ENCODE results near the gene TRIM38. TPM values are rescaled to one million over a fixed set of nuclear protein-coding genes. Genes with fewer than 3 reads are reported as not detected.
A peak's percentile ranks its signal among the peaks of the same experiment; 100 is the strongest.
"Not testable (repeated sequence)": the region's sequence is repeated elsewhere in the genome, so short reads cannot be mapped to it uniquely, and the experiment has no call there.

TRIM38 gene
- total RNA-seq, 1 experiment from 2014 or later: 12.5 TPM

DNA sequence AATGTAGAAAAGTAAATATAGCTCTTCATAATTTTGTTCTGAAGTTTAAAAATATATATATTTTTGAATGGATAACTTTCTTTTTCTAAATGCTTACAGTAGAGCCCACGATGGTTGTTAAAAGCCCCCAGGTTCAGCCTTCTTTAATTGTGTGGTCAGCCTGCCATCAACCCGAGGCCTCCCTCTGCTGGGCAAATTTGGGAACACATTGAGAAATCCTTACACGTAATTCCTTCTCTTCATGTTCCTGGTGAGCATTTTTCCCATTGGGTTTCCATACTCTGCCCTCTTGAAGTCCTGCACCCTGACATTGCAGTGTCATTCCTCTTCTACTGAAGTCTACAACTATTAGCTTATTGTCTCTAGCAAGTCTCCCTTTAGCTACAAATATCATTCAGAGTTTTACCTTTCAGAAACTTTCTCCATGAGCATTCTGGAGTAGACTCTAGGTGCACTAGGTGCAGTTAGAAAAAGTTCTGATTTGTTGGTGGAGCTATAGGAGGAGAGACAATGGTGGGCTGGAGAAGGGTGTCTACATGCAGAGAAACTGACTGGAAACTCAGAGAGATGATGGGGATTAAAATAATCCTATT is 40.6 kb downstream of the TRIM38 start:
- peak; percentile 49 for DNase-seq (ENCODE audit: low read depth)

GRCh38 chr6:26006086-26006939 is 43.7 kb downstream of the TRIM38 start:
- peak; percentile 80 for DNase-seq (ENCODE audit: low read depth)

DNA sequence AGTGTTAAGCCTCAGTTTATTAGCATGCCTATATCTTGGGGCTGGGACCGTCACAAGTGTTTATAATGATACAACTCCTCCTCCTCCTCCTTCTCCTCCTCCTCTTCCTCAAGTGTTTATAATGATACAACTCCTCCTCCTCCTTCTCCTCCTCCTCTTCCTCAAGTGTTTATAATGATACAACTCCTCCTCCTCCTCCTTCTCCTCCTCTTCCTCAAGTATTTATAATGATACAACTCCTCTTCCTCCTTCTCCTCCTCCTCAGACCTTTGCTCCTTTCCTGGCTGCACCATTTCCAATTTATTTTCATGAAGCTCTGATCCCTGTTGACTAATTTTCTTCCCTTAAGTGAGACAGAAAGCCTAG is 44.3 kb downstream of the TRIM38 start:
- not testable (repeated sequence) for DNase-seq (ENCODE audit: low read depth)

GRCh38 chr6:26008470-26008869 is 45.9 kb downstream of the TRIM38 start:
- no peak for DNase-seq (ENCODE audit: low read depth)

DNA sequence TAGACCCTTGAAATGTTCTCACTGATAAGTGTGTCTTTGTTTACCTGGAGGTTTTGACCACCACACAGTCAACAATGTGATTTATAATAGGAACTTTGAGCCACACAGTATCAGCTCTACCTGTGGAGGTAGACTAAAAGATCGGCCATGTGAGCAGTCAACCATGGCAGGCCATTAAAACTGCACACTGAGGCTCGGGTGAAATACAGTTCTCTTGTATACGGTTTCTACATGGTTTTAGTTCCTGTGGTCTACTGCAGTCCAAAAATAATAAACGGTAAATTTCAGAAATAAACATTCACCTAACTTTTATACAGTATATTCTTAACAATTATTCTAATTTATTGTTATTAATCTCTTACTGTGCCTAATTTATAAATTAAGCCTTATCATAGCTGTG is 47.2 kb downstream of the TRIM38 start:
- DNase-seq (ENCODE audit: low read depth): no peak

- no peak for DNase-seq (ENCODE audit: low read depth)
These were observed 49.5 kb downstream of the TRIM38 start for GRCh38 chr6:26012061-26012460.

DNA sequence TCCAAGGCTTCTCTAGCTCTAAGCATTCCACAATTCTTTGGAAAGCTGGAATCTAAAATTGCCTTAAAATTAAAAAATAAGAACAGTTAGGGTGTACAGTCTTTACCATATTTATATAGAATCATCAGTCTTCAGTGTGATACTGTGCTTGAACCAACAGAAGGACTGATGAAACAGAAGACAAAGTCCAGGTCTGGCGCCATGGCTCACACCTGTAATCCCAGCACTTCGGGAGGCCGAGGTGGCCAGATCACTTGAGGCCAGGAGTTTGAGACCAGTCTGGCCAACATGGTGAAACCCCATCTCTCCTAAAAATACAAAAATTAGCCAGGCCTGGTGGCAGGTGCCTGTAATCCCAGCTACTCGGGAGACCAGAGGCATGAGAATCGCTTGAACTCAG is 51.8 kb downstream of the TRIM38 start:
- not testable (repeated sequence) for DNase-seq (ENCODE audit: low read depth)

DNA sequence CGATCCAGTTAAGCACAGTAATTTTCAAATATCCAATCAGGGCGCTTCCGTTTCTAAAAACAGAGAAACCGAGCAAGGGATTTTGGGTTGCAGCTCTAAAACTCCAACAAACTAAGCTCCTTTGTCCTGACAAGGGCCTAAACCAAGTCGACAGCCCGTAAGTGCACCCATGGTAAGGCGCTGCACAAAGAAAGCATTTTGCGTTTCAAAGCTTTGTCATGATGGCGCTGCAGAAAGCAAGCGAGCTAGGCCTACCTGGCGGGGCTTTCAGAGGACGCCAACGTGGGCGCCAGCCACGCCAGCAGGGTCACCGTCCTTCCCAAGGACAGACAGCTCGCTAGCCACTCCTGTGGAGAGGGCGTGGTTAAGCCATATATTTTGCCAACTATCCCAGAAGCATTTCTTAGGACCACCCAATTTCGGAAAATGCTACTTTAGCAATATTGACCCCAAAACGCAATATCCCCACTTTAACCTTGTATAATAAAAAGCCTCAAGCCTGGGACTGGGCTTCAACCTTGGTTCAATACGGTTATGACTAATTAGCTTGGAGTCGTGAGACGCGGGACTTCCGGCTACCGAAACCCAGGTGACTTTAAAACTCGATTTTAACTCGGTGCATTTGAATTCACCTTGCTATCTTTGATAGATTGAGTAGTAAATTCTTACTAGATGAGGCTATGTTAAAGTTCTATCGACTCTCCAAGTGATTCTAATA is 53.8 kb downstream of the TRIM38 start:
- no peak for DNase-seq (ENCODE audit: low read depth)

GRCh38 chr6:26016963-26017631 is 54.5 kb downstream of the TRIM38 start:
- DNase-seq (ENCODE audit: low read depth): no peak

DNA sequence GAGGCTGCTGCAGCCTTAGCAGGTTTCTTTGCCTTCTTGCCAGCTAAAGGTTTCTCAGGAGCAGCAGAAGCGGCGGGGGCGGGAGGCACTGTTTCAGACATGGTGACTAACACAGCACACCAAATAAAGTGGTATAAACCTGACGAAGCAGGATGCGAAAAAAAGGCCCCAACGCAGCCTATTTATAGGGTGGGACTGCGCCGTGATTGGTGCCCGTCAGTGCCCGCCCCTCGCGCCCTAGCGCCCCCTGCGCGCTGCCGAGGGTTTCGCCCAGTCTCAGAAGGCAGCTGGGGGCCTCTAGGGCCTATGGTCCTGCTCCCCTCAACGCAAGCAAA is 55.0 kb downstream of the TRIM38 start:
- DNase-seq (ENCODE audit: low read depth): peak; percentile 41

DNA sequence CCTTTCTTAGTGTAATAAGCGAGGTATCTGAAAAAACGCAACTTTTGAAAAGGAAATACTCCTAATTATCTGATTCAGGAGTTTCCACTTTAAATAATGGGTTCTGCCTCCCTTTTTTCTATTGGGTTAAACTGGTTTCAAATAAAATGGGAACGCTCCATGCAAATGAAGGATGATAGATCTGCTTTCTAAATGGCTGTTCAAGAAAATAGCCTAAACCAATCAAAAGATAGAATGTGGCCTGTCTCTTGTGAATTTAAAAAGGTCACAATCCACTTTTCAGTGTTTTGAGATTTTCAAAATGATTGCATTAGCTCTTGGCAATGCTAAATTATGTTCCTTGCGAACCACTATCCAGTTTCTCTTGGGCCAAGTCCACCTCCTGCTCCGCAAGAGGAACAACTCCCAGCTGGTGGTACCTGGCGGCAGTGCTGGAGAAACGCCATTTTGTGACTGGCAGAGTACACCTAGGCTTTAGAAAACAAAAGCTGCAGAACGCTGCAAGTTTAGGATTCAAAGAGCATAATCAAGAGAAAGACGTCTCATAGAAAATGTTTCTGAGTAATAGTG is 56.7 kb downstream of the TRIM38 start:
- DNase-seq (ENCODE audit: low read depth): no peak

DNA sequence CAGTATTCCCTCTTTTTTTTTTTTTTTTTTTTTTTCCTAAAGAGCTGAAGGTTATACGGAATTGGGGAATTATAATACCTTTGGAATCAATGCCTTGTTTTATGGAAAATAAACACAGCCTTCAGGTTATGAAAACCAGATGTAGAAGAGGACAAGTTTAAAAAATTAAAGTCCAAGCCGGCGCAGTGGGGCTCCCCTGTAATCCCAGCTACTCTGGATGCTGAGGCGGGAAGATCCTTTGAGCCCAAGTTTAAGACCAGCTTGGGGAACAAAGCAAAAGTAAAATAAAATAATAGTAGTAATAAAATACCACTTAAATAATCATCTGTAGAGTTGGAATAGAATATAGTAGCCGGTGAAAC is 57.3 kb downstream of the TRIM38 start:
- DNase-seq (ENCODE audit: low read depth): no peak

DNA sequence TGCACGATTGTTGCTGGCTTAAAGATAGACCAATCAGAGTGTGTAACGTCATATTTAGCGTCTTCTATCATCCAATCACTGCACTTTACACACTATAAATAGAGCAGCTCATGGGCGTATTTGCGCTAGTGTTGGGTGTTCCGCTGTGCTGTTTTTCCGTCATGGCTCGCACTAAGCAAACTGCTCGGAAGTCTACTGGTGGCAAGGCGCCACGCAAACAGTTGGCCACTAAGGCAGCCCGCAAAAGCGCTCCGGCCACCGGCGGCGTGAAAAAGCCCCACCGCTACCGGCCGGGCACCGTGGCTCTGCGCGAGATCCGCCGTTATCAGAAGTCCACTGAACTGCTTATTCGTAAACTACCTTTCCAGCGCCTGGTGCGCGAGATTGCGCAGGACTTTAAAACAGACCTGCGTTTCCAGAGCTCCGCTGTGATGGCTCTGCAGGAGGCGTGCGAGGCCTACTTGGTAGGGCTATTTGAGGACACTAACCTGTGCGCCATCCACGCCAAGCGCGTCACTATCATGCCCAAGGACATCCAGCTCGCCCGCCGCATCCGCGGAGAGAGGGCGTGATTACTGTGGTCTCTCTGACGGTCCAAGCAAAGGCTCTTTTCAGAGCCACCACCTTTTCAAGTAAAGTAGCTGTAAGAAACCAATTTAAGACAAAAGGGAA is 57.9 kb downstream of the TRIM38 start:
- peak; percentile 87 for DNase-seq (ENCODE audit: low read depth)

- peak; percentile 59 for DNase-seq (ENCODE audit: low read depth)
These were observed 58.4 kb downstream of the TRIM38 start for GRCh38 chr6:26021001-26021349.

DNA sequence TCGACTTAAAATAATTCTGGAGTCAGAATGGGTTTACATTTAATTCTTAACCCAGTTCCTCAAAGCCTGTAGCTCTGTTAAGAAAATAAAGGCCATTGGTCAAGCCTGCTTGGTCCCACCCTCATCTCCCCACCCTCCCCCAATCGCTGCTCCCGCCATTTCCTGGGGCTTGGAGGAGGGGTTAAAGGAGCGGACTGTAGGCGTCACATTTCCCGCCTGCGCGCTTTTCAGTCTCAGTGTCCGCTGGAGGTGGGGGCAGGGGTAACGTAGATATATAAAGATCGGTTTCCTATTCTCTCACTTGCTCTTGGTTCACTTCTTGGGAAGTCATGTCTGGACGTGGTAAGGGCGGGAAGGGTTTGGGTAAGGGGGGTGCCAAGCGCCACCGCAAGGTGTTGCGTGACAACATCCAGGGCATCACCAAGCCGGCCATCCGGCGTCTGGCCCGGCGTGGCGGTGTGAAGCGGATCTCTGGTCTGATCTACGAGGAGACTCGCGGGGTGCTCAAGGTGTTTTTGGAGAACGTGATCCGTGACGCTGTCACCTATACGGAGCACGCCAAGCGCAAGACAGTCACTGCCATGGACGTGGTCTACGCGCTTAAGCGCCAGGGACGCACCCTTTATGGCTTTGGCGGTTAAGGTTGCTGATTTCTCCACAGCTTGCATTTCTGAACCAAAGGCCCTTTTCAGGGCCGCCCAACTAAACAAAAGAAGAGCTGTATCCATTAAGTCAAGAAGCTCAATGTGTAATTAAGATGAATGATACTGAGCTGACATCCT is 58.9 kb downstream of the TRIM38 start:
- DNase-seq (ENCODE audit: low read depth): peak; percentile 88

DNA sequence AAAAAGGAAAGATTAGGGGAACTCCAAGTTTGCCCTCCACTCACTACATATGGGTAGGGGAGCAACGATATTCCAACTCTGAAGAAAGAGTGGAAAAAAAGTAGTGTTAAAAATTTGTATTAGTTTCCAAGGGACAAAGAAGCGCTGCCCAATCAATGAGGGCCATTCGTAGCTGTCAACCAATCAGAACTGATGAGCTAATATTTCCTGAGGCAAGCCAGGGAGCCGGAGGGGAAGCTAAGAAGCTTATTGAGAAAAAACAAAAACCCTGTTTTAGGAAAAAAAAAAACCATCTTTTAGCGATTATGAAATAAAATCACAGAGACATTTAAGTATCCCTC is 59.5 kb downstream of the TRIM38 start:
- peak; percentile 70 for DNase-seq (ENCODE audit: low read depth)

GRCh38 chr6:26022737-26023136 is 60.1 kb downstream of the TRIM38 start:
- no peak for DNase-seq (ENCODE audit: low read depth)

- no peak for DNase-seq (ENCODE audit: low read depth)
These were observed 62.0 kb downstream of the TRIM38 start for GRCh38 chr6:26024651-26025046.

DNA sequence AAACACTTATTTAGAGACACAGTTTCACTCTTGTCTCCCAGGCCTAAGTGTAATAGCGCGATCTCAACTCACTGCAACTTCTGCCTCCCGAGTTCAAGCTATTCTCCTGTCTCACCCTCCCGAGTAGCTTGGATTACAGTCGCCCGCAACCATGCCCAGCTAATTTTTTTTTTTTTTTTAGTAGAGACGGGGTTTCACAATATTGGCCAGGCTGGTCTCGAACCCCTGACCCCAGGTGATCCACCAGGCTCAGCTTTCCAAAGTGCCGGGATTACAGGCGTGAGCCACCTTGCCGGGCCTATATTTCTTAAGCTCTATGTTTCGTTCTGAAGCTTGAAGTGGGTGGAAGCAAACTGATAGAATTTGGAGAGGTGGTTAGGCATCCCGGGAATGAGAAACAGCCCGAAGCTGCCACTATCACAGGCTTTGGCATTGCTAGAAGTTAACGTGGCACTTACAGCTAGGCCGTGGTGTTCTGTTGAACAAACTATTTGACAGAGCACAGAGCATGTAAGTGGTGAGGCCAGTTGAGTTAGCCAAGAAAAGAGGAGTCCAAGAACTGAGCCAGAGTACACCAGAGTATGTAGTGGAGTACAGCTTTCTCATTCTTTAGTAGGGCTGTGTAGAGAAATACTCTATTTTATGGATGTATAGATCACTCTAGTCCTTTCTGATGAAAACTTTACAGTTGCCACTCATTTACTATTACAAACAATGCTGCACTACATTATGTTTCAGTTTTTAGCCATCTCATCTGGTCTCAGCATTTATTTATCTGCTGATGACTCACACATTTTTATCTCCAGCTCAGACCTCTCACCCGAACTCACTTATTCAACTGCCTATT is 62.7 kb downstream of the TRIM38 start:
- peak; percentile 71 for DNase-seq (ENCODE audit: low read depth)
